ENCODE measurements around the gene E2F3.

The E2F3 gene

GRCh38 chr6:20402342-20403069 is 827 bp downstream of the E2F3 start:
- peak; percentile 70 for DNase-seq

GRCh38 chr6:20403070-20403765 is 1.5 kb downstream of the E2F3 start:
- DNase-seq: peak; percentile 97

- DNase-seq: peak; percentile 59
These were observed 2.3 kb downstream of the E2F3 start for GRCh38 chr6:20403766-20404640.

- DNase-seq: peak; percentile 50
These were observed 3.0 kb downstream of the E2F3 start for GRCh38 chr6:20404641-20405032.

GRCh38 chr6:20408851-20409250 is 7.2 kb downstream of the E2F3 start:
- no peak for DNase-seq

- peak; percentile 30 for DNase-seq
These were observed 7.8 kb downstream of the E2F3 start for GRCh38 chr6:20409427-20409971.

- peak; percentile 6 for DNase-seq
These were observed 9.9 kb downstream of the E2F3 start for GRCh38 chr6:20411544-20411943.

GRCh38 chr6:20411953-20412681 is 10.4 kb downstream of the E2F3 start:
- no peak for DNase-seq

- DNase-seq: no peak
These were observed 11.0 kb downstream of the E2F3 start for GRCh38 chr6:20412682-20413073.

- no peak for DNase-seq
These were observed 12.1 kb downstream of the E2F3 start for GRCh38 chr6:20413826-20414225.

GRCh38 chr6:20414711-20415110 is 13.0 kb downstream of the E2F3 start:
- DNase-seq: no peak

- no peak for DNase-seq
These were observed 13.6 kb downstream of the E2F3 start for GRCh38 chr6:20415304-20415703.

- DNase-seq: peak; percentile 16
These were observed 14.2 kb downstream of the E2F3 start for GRCh38 chr6:20415712-20416454.

- DNase-seq: peak; percentile 78
These were observed 15.1 kb downstream of the E2F3 start for GRCh38 chr6:20416567-20417345.

- DNase-seq: peak; percentile 16
These were observed 16.1 kb downstream of the E2F3 start for GRCh38 chr6:20417819-20418218.

- DNase-seq: no peak
These were observed 24.8 kb downstream of the E2F3 start for GRCh38 chr6:20426177-20427082.

GRCh38 chr6:20427856-20428255 is 26.2 kb downstream of the E2F3 start:
- no peak for DNase-seq

GRCh38 chr6:20432692-20433091 is 31.0 kb downstream of the E2F3 start:
- no peak for DNase-seq

- DNase-seq: no peak
These were observed 31.6 kb downstream of the E2F3 start for GRCh38 chr6:20433321-20433720.

GRCh38 chr6:20433929-20434328 is 32.2 kb downstream of the E2F3 start:
- no peak for DNase-seq
